Measurements from ENCODE around the gene CALD1.
"Not testable (repeated sequence)": the region's sequence is repeated elsewhere in the genome, so short reads cannot be mapped to it uniquely, and the experiment has no call there.

The CALD1 gene

GRCh38 chr7:134963036-134963435 is 183.6 kb downstream of the CALD1 start:
- FAIRE-seq = no peak

GRCh38 chr7:134966691-134967090 is 187.3 kb downstream of the CALD1 start:
- FAIRE-seq = no peak

- no peak for FAIRE-seq
Observed at GRCh38 chr7:134968110-134968509, 188.7 kb downstream of the CALD1 start.

GRCh38 chr7:134981645-134982044 is 202.2 kb downstream of the CALD1 start:
- not testable (repeated sequence) for FAIRE-seq

- FAIRE-seq = no peak
Observed at GRCh38 chr7:134985894-134986362, 206.5 kb downstream of the CALD1 start.

GRCh38 chr7:134986363-134987251 is 207.2 kb downstream of the CALD1 start, which contains the start of gene AGBL3:
AGBL3 (plus strand) TSS chr7:134986508; CDS start chr7:134987934, 1,426 bp downstream.
- FAIRE-seq = peak; percentile 76

- no peak for FAIRE-seq
Observed at GRCh38 chr7:134988161-134988560, 208.7 kb downstream of the CALD1 start.

GRCh38 chr7:134991469-134992339 is 212.3 kb downstream of the CALD1 start:
- no peak for FAIRE-seq

GRCh38 chr7:134992626-134993179 is 213.3 kb downstream of the CALD1 start:
- no peak for FAIRE-seq

- no peak for FAIRE-seq
Observed at GRCh38 chr7:134993877-134994456, 214.5 kb downstream of the CALD1 start.

- no peak for FAIRE-seq
Observed at GRCh38 chr7:134995239-134996096, 216.0 kb downstream of the CALD1 start.

GRCh38 chr7:134996097-134996550 is 216.7 kb downstream of the CALD1 start:
- no peak for FAIRE-seq

GRCh38 chr7:134997214-134997885 is 217.9 kb downstream of the CALD1 start:
- no peak for FAIRE-seq

GRCh38 chr7:134999136-134999535 is 219.7 kb downstream of the CALD1 start:
- FAIRE-seq = no peak

GRCh38 chr7:135001390-135002165 is 222.1 kb downstream of the CALD1 start:
- no peak for FAIRE-seq

GRCh38 chr7:135012229-135012628 is 232.8 kb downstream of the CALD1 start:
- FAIRE-seq = no peak

Data from G401.6 (cell line).